Memory B cell (primary cell): ENCODE measurements around the gene METTL15.
"Not testable (repeated sequence)": the region's sequence is repeated elsewhere in the genome, so short reads cannot be mapped to it uniquely, and the experiment has no call there.

Source experiments
- ATAC-seq: fragments of 150-1000 bp; cut with Tn5 transposase; 2 replicates; pipeline ENCODE4 v1.10.0; 2021; ENCODE audit warnings: low read depth, mild to moderate bottlenecking, moderate library complexity
- DNase-seq, 2 donors: peaks; one replicate each; pipeline ENCODE4 v3.0.0; 2022; ENCODE audit warnings: low spot score in 2 of 2
- H3K27ac Mint-ChIP-seq: one replicate; pipeline ENCODE4 v1.8.0; 2022; ENCODE audit warnings: mild to moderate bottlenecking, moderate library complexity, mixed read lengths
- H3K27me3 Mint-ChIP-seq: one replicate; pipeline ENCODE4 v1.8.0; 2022; ENCODE audit warnings: mixed read lengths
- H3K36me3 Mint-ChIP-seq: one replicate; pipeline ENCODE4 v1.8.0; 2022; ENCODE audit warnings: mild to moderate bottlenecking, mixed read lengths
- H3K4me1 Mint-ChIP-seq: one replicate; pipeline ENCODE4 v1.8.0; 2022; ENCODE audit warnings: mixed read lengths
- H3K4me3 Mint-ChIP-seq: one replicate; pipeline ENCODE4 v1.8.0; 2022; ENCODE audit warnings: mild to moderate bottlenecking, moderate library complexity, mixed read lengths
- H3K9me3 Mint-ChIP-seq: one replicate; pipeline ENCODE4 v1.8.0; 2022; ENCODE audit warnings: mixed read lengths

Gene METTL15

DNA sequence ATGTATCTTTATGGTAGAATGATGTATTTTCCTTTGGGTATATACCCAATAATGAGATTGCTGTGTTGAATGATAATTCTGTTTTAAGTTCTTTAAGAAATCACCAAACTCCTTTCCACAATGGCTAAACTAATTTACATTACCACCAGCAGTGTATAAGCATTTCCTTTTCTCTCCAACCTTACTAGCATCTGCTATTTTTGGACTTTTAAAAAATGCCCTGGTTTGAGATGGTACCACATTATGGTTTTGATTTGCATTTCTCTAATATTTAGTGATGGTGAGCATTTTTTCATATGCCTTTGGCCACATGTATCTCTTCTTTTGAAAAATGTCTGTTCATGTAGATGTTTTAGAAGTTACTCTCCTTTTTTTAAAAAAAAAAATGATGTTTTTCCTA is 142.0 kb downstream of the METTL15 start:
- Mint-ChIP-seq H3K9me3 (peaks cover 5% of the 10 kb centered on the region), H3K27me3 (no peaks in the 10 kb centered on the region), H3K36me3 (peaks cover 36% of the 10 kb centered on the region), H3K27ac (no peak overlapping the region), H3K4me1 (peaks cover 8% of the 10 kb centered on the region), H3K4me3 (no peak overlapping the region)
- DNase-seq (no peak), ATAC-seq (no peak)

DNA sequence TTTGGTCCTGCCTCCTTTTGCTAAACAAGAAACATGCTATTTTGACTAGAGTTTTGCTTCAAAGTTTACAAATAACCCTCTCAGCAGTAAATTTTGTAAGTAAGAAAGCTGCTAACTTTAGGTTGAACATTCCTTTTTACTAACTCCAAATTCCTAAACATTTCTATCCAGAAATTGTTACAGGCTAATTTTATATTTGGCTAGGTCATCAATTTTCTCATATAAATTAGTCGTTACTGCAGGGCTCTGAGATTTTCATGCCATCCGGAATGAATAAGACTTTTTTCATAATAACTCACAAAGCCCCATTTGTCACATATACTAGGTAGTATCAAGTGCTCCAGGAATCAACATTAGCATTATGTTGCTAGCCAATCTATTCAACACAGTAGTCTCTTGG is 143.1 kb downstream of the METTL15 start:
- peaks cover 39% of the 10 kb centered on the region for H3K36me3 Mint-ChIP-seq
- H3K4me1 Mint-ChIP-seq: peaks cover 5% of the 10 kb centered on the region
- no peaks in the 10 kb centered on the region for H3K27me3 Mint-ChIP-seq
- DNase-seq: no peak
- no peak overlapping the region for H3K4me3 Mint-ChIP-seq
- peaks cover 6% of the 10 kb centered on the region for H3K9me3 Mint-ChIP-seq
- H3K27ac Mint-ChIP-seq: no peak overlapping the region
- ATAC-seq: no peak

DNA sequence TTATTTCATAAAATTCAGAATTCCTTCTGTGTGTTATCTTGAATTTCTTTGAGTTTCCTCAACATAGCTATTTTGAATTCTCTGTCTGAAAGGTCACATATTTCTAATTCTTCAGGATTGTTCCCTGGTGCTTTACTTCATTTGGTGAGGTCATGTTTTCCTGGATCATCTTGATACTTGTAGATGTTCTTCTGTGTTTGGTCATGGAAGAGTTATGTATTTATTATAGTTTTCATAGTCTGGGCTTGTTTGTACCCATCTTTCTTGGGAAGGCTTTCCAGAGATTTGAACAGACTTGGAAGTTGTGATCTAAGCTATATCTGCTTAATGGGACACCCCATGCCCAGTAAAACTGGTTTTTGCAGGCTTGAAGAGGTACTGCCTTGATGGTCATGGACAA is 149.6 kb downstream of the METTL15 start:
- peaks cover 11% of the 10 kb centered on the region for H3K9me3 Mint-ChIP-seq
- H3K27ac Mint-ChIP-seq: no peak overlapping the region
- no peak for DNase-seq
- no peak for ATAC-seq
- H3K4me1 Mint-ChIP-seq: peaks cover 9% of the 10 kb centered on the region
- H3K4me3 Mint-ChIP-seq: no peak overlapping the region
- peaks cover 42% of the 10 kb centered on the region for H3K36me3 Mint-ChIP-seq
- H3K27me3 Mint-ChIP-seq: no peaks in the 10 kb centered on the region

DNA sequence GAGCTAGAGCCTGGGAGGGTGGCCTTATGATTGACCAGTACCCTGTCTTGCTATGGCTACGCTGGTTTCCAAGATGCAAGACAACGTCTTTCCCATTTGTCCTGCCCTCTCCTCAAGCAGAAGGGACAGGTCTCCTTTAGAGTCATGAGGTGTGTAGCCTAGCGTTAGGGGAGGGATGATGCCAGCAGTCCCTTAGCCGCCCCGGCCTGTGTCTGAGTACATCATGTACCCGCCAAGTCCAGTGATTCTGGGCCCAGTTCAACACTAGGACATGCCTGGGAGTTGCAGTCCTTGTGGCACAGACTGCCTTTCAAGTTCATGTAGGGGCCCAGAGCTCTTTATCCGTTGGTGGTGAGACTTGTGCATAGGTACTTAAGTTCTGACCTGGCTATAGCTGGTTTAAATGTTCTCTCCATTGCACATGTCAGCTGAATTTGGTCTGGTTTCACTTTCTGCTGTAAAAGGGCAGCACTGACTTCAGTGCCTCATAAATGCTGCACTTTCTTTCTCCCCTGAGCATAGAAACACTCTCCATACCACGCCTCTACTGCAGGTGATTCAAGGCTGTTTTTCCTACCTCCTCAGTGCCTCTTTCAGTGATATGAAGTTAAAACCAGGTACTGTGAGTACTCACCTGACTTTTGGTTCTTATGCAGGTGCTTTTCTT is 151.1 kb downstream of the METTL15 start:
- DNase-seq: no peak
- Mint-ChIP-seq H3K27ac (no peak overlapping the region), H3K9me3 (peaks cover 11% of the 10 kb centered on the region), H3K4me1 (peaks cover 9% of the 10 kb centered on the region), H3K4me3 (no peak overlapping the region), H3K27me3 (no peaks in the 10 kb centered on the region), H3K36me3 (peaks cover 37% of the 10 kb centered on the region)
- ATAC-seq: no peak

DNA sequence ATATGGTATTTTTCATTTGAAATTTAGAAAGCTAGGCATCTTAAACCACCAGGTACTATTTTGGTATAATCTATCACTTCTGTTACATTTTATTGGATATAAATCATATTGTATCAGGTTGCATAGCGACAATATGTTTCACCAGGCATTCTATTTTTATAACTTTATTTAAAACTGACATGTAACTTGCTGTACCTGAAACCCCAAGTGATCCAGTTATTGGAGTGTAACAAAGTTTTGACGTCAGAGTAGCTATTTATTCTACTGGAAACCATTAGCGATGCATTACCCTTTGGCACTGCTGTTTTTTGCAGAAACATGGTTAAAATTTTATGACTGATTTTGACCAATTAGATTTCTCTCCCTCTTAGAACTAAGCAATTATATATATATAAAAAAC is 160.7 kb downstream of the METTL15 start:
- no peaks in the 10 kb centered on the region for H3K4me1 Mint-ChIP-seq

DNA sequence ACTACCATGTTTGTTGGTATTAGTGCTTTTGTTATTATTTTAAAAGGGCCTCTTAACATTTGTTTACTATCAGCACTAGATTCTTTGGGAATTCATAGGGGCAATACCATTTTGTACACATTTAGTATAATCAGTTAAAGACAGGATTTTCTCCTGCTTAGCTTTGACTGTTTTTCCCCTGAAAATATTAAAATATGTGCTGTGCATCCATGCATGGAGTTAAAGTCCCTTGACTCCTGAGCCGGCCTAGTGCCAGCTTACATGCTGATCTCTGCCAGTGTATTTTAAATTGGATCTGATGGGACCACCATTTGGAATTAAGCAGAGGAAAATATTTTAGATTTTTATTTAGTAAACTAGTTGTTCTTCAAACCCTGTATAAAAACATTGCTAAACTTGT is 161.4 kb downstream of the METTL15 start:
- Mint-ChIP-seq H3K36me3 (peaks cover 24% of the 10 kb centered on the region), H3K27ac (no peak overlapping the region), H3K9me3 (peaks cover 10% of the 10 kb centered on the region), H3K27me3 (no peaks in the 10 kb centered on the region), H3K4me1 (no peaks in the 10 kb centered on the region), H3K4me3 (no peak overlapping the region)
- DNase-seq (no peak), ATAC-seq (no peak)

More for the DNA sequence above, 160.7 kb downstream of the METTL15 start:
- Mint-ChIP-seq H3K27me3 (no peaks in the 10 kb centered on the region), H3K4me3 (no peak overlapping the region), H3K36me3 (peaks cover 26% of the 10 kb centered on the region), H3K9me3 (peaks cover 10% of the 10 kb centered on the region), H3K27ac (no peak overlapping the region)
- ATAC-seq (no peak), DNase-seq (no peak)

DNA sequence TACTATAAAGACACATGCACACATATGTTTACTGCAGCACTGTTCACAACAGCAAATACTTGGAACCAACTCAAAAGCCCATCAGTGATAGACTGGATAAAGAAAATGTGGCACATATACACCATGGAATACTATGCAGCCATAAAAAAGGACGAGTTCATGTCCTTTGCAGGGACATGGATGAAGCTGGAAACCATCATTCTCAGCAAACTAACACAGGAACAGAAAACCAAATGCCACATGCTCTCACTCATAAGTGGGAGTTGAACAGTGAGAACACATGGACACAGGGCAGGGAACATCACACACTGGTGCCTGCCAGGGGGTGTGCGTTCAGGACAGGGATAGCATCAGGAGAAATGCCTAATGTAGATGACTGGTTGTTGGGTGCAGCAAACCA is 164.1 kb downstream of the METTL15 start:
- not testable (repeated sequence) for H3K4me3 Mint-ChIP-seq, H3K36me3 Mint-ChIP-seq, DNase-seq, H3K4me1 Mint-ChIP-seq, ATAC-seq, H3K9me3 Mint-ChIP-seq, H3K27ac Mint-ChIP-seq, H3K27me3 Mint-ChIP-seq

DNA sequence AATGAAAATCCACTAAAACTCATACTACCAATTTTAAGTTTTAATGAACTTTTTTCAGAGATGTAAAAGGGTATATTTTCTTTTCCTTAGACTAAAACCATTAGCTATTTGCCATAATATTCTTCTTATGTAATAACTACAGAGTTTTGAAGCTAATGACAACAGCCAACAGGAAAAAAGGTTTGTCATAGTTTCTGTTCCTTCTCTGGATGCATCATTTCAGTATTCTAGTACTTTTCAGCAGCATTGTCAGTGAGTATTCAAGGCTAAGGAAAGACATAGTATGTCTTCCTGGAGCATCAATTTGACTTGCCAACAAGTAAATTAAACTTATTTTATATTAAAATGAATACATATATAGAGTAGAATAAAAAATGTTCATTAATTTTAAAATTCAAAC is 166.0 kb downstream of the METTL15 start:
- Mint-ChIP-seq H3K27ac (no peak overlapping the region), H3K4me3 (no peak overlapping the region), H3K9me3 (peaks cover 3% of the 10 kb centered on the region), H3K27me3 (no peaks in the 10 kb centered on the region), H3K36me3 (peaks cover 8% of the 10 kb centered on the region), H3K4me1 (no peaks in the 10 kb centered on the region)
- DNase-seq (no peak), ATAC-seq (no peak)

DNA sequence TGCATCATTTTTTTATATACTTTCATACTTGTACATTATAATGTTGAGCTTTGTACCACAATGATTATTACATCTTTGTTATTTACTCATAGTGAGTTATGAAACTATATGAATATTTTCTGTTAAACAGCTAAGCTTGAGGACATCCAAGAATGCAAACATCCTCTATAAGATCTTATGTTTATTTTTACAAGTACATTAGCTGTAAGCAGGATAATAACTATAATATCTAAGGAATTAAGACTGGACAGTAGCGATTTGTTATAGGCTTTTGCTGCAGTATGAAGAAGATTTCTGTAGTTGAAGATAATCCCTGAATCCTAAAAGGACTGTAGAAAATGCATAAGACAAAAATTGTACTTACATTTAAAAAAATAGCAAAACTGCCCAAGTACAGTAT is 176.0 kb downstream of the METTL15 start:
- ATAC-seq (no peak), DNase-seq (no peak)
- peaks cover 15% of the 10 kb centered on the region for H3K36me3 Mint-ChIP-seq
- H3K4me1 Mint-ChIP-seq: peaks cover 5% of the 10 kb centered on the region
- H3K27me3 Mint-ChIP-seq: no peaks in the 10 kb centered on the region
- H3K9me3 Mint-ChIP-seq: peaks cover 4% of the 10 kb centered on the region
- no peak overlapping the region for H3K4me3 Mint-ChIP-seq
- H3K27ac Mint-ChIP-seq: no peak overlapping the region

DNA sequence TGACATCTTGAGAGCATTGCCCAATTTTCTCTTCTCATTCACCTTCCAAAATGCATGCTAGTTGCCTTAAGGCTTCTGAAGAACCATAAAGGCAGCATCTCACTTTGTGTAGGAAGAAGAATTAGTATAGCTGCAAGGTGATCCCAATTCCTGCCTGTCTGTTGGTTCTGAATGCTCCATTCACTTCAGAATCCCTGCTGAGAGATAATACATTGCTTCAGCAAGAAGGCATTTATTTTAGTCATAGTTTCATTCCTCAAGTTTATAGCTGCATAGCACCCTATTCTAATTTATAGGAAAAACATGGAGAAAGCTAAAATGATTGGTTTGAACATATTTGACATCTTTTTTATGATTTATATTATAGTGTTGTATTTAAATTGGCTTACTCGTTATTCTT is 181.3 kb downstream of the METTL15 start:
- no peak overlapping the region for H3K27ac Mint-ChIP-seq
- ATAC-seq: no peak
- no peak for DNase-seq
- peaks cover 21% of the 10 kb centered on the region for H3K36me3 Mint-ChIP-seq
- peaks cover 2% of the 10 kb centered on the region for H3K4me1 Mint-ChIP-seq
- H3K27me3 Mint-ChIP-seq: no peaks in the 10 kb centered on the region
- H3K9me3 Mint-ChIP-seq: no peaks in the 10 kb centered on the region
- H3K4me3 Mint-ChIP-seq: no peak overlapping the region

DNA sequence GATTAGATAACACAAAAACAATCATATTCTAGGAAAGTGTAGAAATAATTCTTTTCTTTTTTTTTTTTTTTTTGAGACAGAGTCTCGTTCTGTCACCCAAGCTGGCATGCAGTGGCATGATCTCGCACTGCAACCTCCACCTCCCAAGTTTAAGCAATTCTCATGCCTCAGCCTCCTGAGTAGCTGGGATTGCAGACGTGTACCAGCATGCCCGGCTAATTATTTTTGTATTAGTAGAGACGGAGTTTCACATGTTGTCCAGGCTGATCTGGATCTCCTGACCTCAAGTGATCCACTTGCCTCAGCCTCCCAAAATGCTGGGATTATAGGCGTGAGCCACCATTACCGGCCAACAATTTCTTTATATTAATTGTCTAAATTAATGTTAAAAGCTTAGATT is 182.8 kb downstream of the METTL15 start:
- not testable (repeated sequence) for H3K4me3 Mint-ChIP-seq, H3K4me1 Mint-ChIP-seq, DNase-seq, H3K27ac Mint-ChIP-seq, H3K9me3 Mint-ChIP-seq, H3K27me3 Mint-ChIP-seq, ATAC-seq
- peaks cover 22% of the 10 kb centered on the region for H3K36me3 Mint-ChIP-seq

DNA sequence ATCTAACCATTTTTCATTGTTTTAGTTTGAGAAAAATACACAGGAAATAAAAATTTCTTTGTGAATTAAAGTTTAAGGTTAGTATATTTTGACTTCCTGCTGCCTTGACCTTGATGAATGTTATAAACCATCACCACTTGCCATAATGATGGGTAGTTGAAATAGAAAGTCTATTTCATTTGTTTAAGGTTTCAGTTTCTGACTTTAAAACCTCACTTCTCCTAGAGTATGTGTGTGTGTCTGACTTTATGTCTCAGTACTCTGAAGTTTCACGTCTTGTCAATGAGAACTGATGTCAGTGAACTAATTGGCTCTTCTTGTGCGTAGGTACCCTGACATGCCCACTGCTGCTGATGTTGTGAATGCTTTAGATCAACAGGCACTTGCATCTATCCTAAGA is 188.2 kb downstream of the METTL15 start:
- no peak overlapping the region for H3K4me3 Mint-ChIP-seq
- no peak for ATAC-seq

DNA sequence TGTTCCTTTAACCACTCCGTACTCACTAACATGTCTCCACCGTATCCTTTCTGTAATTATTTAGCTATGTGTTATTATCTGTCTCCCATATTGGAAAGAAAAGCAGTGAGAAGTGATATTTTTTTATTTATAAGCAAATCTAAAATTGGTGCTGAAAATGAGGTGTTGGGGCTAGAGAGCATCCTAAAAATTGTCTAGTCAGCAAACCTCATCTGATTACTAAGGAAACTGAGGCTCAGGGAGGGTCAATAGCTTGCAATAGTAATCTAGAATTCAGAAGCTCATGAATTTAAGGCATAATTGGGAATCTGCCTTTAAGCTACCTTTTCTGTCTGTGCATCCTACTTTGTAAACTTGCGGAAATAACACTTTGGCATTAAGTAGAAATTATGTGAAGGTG is 190.0 kb downstream of the METTL15 start:
- no peak for ATAC-seq

More for the DNA sequence above, 188.2 kb downstream of the METTL15 start:
- Mint-ChIP-seq H3K36me3 (peaks cover 28% of the 10 kb centered on the region), H3K27ac (no peak overlapping the region), H3K4me1 (no peaks in the 10 kb centered on the region), H3K27me3 (no peaks in the 10 kb centered on the region), H3K9me3 (no peaks in the 10 kb centered on the region)
- no peak for DNase-seq

DNA sequence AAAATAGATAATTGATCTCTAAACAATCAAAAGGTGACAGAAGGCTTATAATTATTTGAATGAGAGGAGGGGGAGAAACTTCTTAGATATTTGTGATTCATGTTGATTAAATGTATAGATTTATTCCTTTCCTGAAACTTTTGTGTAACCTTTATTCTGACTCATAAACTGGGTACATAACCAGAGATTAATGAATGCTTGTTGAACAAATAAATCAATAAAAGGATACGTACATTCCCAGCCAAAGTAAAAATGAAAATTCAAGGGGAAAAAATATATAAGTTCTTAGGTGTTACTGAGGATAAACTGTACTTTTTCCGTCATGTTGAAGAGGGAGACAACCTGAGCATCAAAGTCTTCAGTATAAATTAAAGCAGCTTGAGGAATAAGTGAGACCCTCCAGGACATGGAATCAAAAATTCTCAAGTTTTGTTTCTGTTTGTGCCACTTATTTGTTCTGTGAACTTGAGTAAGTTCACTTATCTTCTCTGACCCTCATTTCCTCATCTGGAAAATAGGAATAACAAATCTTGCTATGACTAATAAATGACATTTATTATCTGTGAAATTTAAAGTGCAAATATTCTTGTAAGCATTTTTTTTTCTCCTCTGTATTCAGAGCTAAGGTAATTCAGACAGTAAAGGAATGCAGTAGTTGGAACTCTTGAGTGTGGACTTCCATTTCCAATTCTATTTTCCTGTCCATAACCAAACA is 195.4 kb downstream of the METTL15 start:
- H3K36me3 Mint-ChIP-seq: peaks cover 23% of the 10 kb centered on the region
- no peaks in the 10 kb centered on the region for H3K4me1 Mint-ChIP-seq
- H3K4me3 Mint-ChIP-seq: no peak overlapping the region
- ATAC-seq (no peak), DNase-seq (no peak)
- H3K9me3 Mint-ChIP-seq: no peaks in the 10 kb centered on the region
- no peaks in the 10 kb centered on the region for H3K27me3 Mint-ChIP-seq
- H3K27ac Mint-ChIP-seq: no peak overlapping the region

More for the DNA sequence above, 190.0 kb downstream of the METTL15 start:
- H3K36me3 Mint-ChIP-seq: peaks cover 26% of the 10 kb centered on the region
- no peak overlapping the region for H3K27ac Mint-ChIP-seq
- no peaks in the 10 kb centered on the region for H3K27me3 Mint-ChIP-seq
- no peak for DNase-seq
- no peaks in the 10 kb centered on the region for H3K9me3 Mint-ChIP-seq
- H3K4me3 Mint-ChIP-seq: no peak overlapping the region
- H3K4me1 Mint-ChIP-seq: no peaks in the 10 kb centered on the region

DNA sequence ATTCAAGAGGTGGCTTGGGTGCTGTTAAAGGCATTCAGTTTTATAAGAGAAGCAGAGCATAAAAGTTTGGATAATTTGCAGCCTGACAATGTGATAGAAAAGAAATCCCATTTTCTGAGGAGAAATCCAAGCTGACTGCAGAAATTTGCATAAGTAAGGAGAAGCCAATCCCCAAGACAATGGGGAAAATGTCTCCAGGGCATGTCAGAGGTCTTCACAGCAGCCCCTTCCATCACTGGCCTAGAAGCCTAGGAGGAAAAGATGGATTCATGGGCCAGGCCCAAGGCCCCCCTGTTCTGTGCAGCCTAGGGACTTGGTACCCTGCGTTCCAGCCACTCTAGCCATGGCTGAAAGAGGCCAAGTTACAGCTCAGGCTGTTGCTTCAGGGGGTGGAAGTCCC is 207.3 kb downstream of the METTL15 start:
- Mint-ChIP-seq H3K27me3 (no peaks in the 10 kb centered on the region), H3K4me1 (no peaks in the 10 kb centered on the region), H3K4me3 (no peak overlapping the region), H3K27ac (no peak overlapping the region), H3K9me3 (no peaks in the 10 kb centered on the region), H3K36me3 (peaks cover 21% of the 10 kb centered on the region)
- DNase-seq: no peak
- no peak for ATAC-seq
